ENCODE measurements around the gene HERC2. TPM values are rescaled to one million over a fixed set of nuclear protein-coding genes. Genes with fewer than 3 reads are reported as not detected.
"Not testable (repeated sequence)": the region's sequence is repeated elsewhere in the genome, so short reads cannot be mapped to it uniquely, and the experiment has no call there.

The HERC2 gene
- total and polyA plus RNA-seq, 2 of the 8 experiments (the other 6 are each of a cell fraction or from before 2014, with no cell fraction given): 83.0 to 88.7 TPM

GRCh38 chr15:28286659-28287058 lies 35.3 kb downstream of the HERC2 start:
- H2BK12ac ChIP-seq (ENCODE audit: low read depth, low read length); H2BK120ac ChIP-seq (replicated peaks; ENCODE audit: low read depth, low read length); H4K5ac ChIP-seq (ENCODE audit: insufficient read length, low read depth, low read length); H4K91ac ChIP-seq (replicated peaks; ENCODE audit: insufficient read length, low read length); H3K4me1 ChIP-seq (replicated peaks in 1 of 4; ENCODE audit: control insufficient read depth in 3 of 4, insufficient read depth in 4 of 4, low read length in 3 of 4); H3K14ac ChIP-seq (ENCODE audit: insufficient read length); CTCF ChIA-PET (ENCODE audit: partially characterized antibody); H2AK5ac ChIP-seq (ENCODE audit: low read depth, low read length); H3K4me2 ChIP-seq (ENCODE audit: insufficient read depth in 1 of 2, low read depth in 2 of 2, low read length in 2 of 2); H3K27ac ChIP-seq (ENCODE audit: low read depth, low read length); H2BK5ac ChIP-seq (ENCODE audit: low read depth, low read length); H3K56ac ChIP-seq (replicated peaks; ENCODE audit: insufficient read length, low read depth, low read length); H4K20me1 ChIP-seq (replicated peaks in 1 of 2; ENCODE audit: control insufficient read depth in 1 of 2, insufficient read depth in 2 of 2, low read length in 2 of 2); H2AFZ ChIP-seq (ENCODE audit: low read length); H3K4ac ChIP-seq (replicated peaks; ENCODE audit: insufficient read length, low read depth, low read length); DNase-seq (ENCODE audit: low read depth in 1 of 2, low spot score in 2 of 2); H3K4me3 ChIP-seq (ENCODE audit: extremely low read depth in 1 of 4, insufficient read depth in 2 of 4, low read depth in 3 of 4, low read length in 4 of 4); H3K79me1 ChIP-seq (ENCODE audit: low read depth, low read length); H3K23ac ChIP-seq (ENCODE audit: insufficient read length); H3K23me2 ChIP-seq (ENCODE audit: low read depth, low read length); POLR2A ChIA-PET (ENCODE audit: partially characterized antibody); FAIRE-seq; H3K9ac ChIP-seq (replicated peaks in 1 of 4; ENCODE audit: extremely low read depth in 1 of 4, low read depth in 3 of 4, low read length in 3 of 4); H3K18ac ChIP-seq (ENCODE audit: extremely low read depth, low read length); H3K27me3 ChIP-seq (replicated peaks in 1 of 4; ENCODE audit: control insufficient read depth in 3 of 4, extremely low read depth in 1 of 4, insufficient read depth in 3 of 4, low read length in 3 of 4); H2BK20ac ChIP-seq (ENCODE audit: low read length); H2BK15ac ChIP-seq (ENCODE audit: low read length); H4K8ac ChIP-seq (ENCODE audit: extremely low read depth, insufficient read depth, low read length): not testable (repeated sequence)
- 89% methylated on average over 6 of the region's 8 CpGs; no CpG with 5 or more reads in 1 of the 2 experiments for WGBS, 2 experiments (ENCODE audit: extremely low coverage in 1 of 2, insufficient coverage in 1 of 2, insufficient read length in 1 of 2, insufficient replicate concordance in 2 of 2, low coverage in 1 of 2, low lambda C conversion rate in 2 of 2, missing lambda C conversion rate in 1 of 2)
- Histone ChIP-seq H3K79me2 (ENCODE audit: control insufficient read depth in 1 of 2, insufficient read depth in 2 of 2, low read length in 2 of 2) (peaks cover 0 to 53% of the 10 kb centered on the region in 2 experiments; a peak in 2 of 4 replicates), H3K9me3 (ENCODE audit: insufficient read depth in 2 of 2, low read depth in 1 of 2, low read length in 1 of 2) (peaks cover 4 to 13% of the 10 kb centered on the region in 2 experiments; a peak in 2 of 4 replicates), H3K36me3 (ENCODE audit: control insufficient read depth in 2 of 4, insufficient read depth in 4 of 4, low read length in 3 of 4) (peaks cover 6 to 21% (median 15%) of the 10 kb centered on the region in 4 experiments)
